ENCODE measurements around the gene CIB2. TPM values are rescaled to one million over a fixed set of nuclear protein-coding genes. Genes with fewer than 3 reads are reported as not detected.

The CIB2 gene
- total RNA-seq, 4 donors from 2014 or later, result 11.4 to 18.3 (median 15.9) TPM

DNA sequence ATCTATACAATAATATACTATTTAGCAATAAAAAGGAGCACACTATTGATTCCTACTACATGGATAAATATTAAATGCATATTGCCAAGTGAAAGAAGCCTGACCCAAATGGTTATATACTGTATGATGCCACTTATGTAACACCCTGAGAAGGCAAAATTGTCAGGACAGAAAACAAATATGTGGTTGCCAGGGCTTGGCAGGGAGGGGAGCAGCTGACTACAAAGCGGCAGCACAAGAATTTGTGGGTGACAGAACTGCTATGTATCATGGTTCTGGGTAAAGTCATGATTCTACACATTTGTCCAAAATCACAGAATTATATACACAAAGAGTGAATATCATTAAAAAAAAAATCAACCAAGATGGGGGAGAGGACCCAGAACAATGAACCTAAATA, 76.3 kb downstream of the CIB2 start:
- intact Hi-C loops (cut with DNase I), result no loop called here
- Histone ChIP-seq H3K4me3 (no peak overlapping the region), H3K27ac (replicated peaks in 1 of 4) (no peak overlapping the region), H3K4me1 (peaks cover 69 to 90% (median 87%) of the 10 kb centered on the region in 4 donors), H3K27me3 (no peaks in the 10 kb centered on the region), H3K36me3 (peaks cover 6 to 16% (median 11%) of the 10 kb centered on the region in 4 donors), H3K9me3 (no peaks in the 10 kb centered on the region)
- TF ChIP-seq EP300 (IDR thresholded peaks at IDR 0.05) (no peak), POLR2A (IDR thresholded peaks at IDR 0.05; ENCODE audit: low read depth) (no peak), POLR2AphosphoS5 (IDR thresholded peaks at IDR 0.05) (no peak)
- TF ChIP-seq, protein P1, sequence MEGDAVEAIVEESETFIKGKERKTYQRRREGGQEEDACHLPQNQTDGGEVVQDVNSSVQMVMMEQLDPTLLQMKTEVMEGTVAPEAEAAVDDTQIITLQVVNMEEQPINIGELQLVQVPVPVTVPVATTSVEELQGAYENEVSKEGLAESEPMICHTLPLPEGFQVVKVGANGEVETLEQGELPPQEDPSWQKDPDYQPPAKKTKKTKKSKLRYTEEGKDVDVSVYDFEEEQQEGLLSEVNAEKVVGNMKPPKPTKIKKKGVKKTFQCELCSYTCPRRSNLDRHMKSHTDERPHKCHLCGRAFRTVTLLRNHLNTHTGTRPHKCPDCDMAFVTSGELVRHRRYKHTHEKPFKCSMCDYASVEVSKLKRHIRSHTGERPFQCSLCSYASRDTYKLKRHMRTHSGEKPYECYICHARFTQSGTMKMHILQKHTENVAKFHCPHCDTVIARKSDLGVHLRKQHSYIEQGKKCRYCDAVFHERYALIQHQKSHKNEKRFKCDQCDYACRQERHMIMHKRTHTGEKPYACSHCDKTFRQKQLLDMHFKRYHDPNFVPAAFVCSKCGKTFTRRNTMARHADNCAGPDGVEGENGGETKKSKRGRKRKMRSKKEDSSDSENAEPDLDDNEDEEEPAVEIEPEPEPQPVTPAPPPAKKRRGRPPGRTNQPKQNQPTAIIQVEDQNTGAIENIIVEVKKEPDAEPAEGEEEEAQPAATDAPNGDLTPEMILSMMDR (IDR thresholded peaks at IDR 0.05), result no peak
- no peak for DNase-seq (ENCODE audit: extremely low spot score)
- 82% methylated on average over 1 of the region's 1 CpG for WGBS

Small RNA genes lying within 50 kb of the gene (small RNA-seq; reads per million reads assigned to genes)
- 0 reads per million in 3 donors for gene RF00092

Other genes starting within 250 kb of the CIB2 start
- gene TBC1D2B, start 53.7 kb downstream of the CIB2 start, total RNA-seq, result 10 to 100 TPM; 31.3 to 58.8 (median 32.7) TPM
- not detected for gene SH2D7, start 38.9 kb downstream of the CIB2 start, total RNA-seq
- 100 to 1,000 TPM in 1 of 4 donors, 10 to 100 TPM in 3; 59.4 to 122 (median 78.1) TPM for gene IDH3A, start 17.9 kb upstream of the CIB2 start, total RNA-seq
- 1 to 10 TPM in 3 of 4 donors, under 1 TPM in 1; 0.33 to 2.5 (median 1.8) TPM for gene ACSBG1, start 103.1 kb upstream of the CIB2 start, total RNA-seq
- 10 to 100 TPM; 11.8 to 23.5 (median 15.8) TPM for gene DNAJA4, start 133.1 kb upstream of the CIB2 start, total RNA-seq
- gene SKIC8, start 168.2 kb upstream of the CIB2 start, total RNA-seq, result 10 to 100 TPM; 34.7 to 52.7 (median 42.7) TPM
- gene CRABP1, start 208.9 kb upstream of the CIB2 start, total RNA-seq, result not detected

Data from esophagus muscularis mucosa (tissue), 4 donors.